T-helper 1 cell treated with Interleukin-12 subunit alpha and Interleukin-12 subunit beta and Interleukin-4 antibody, amounts not matched to agents 30 ng/mL and 1 ng/mL, for 36 hours (primary cell): Measurements from ENCODE around the gene OTUD5. TPM values are rescaled to one million over a fixed set of nuclear protein-coding genes. Genes with fewer than 3 reads are reported as not detected.
"Not testable (repeated sequence)": the region's sequence is repeated elsewhere in the genome, so short reads cannot be mapped to it uniquely, and the experiment has no call there.

Experiments used
- intact Hi-C: fragments of 100-400 bp; cut with micrococcal nuclease; formaldehyde crosslinking; loops from one replicate; pipeline ENCODE4 v1.15.1; 2024
- total RNA-seq: library from RNA; stranded (reverse); gene quantifications from 2 replicates; pipeline ENCODE4 v1.2.3, GENCODE V29; 2022

The OTUD5 gene
- 68.4 and 71.1 TPM in 2 replicates for total RNA-seq

- intact Hi-C loops = loop anchor here (1.0 to 5.0 kb wide), 7 partner anchors 18 to 1740 kb away; partner anchors contain the start of genes CDK16, FTSJ1, GRIPAP1 and SLC35A2
These were observed at the start of gene OTUD5 for GRCh38 chrX:48957477-48957826. OTUD5 (minus strand) TSS chrX:48957607; CDS start chrX:48957570, 37 bp downstream.

- intact Hi-C loops = loop anchor here (2.0 to 5.0 kb wide), 3 partner anchors 107 to 269 kb away; partner anchors contain the start of genes PQBP1 and TIMM17B
These were observed 46.3 kb upstream of the OTUD5 start for GRCh38 chrX:49003696-49004095.

- intact Hi-C loops = loop anchor here (1.0 to 5.0 kb wide), 16 partner anchors 11 to 877 kb away; partner anchors contain the start of genes FTSJ1, OTUD5, PQBP1 and PRAF2
These were observed 44.9 kb upstream of the OTUD5 start, which contains the start of gene GRIPAP1 for GRCh38 chrX:49002091-49002935. GRIPAP1 (minus strand) TSS chrX:49002264; CDS start chrX:49002229, 35 bp downstream.

GRCh38 chrX:49001521-49002090 lies 44.2 kb upstream of the OTUD5 start:
- intact Hi-C loops = loop anchor here (1.0 to 5.0 kb wide), 16 partner anchors 12 to 878 kb away; partner anchors contain the start of genes FTSJ1, OTUD5, PQBP1 and PRAF2

GRCh38 chrX:49000636-49001035 lies 43.2 kb upstream of the OTUD5 start:
- intact Hi-C loops = loop anchor here (5.0 kb wide), 2 partner anchors 157 to 272 kb away; no protein-coding TSS in a partner anchor

GRCh38 chrX:48999030-48999429 lies 41.6 kb upstream of the OTUD5 start:
- intact Hi-C loops = no loop called here

- intact Hi-C loops = no loop called here
These were observed 41.0 kb upstream of the OTUD5 start for GRCh38 chrX:48998391-48998790.

GRCh38 chrX:48997865-48998264 lies 40.5 kb upstream of the OTUD5 start:
- intact Hi-C loops = no loop called here

GRCh38 chrX:48997455-48997854 lies 40.0 kb upstream of the OTUD5 start:
- intact Hi-C loops = no loop called here

- intact Hi-C loops = no loop called here
These were observed 39.6 kb upstream of the OTUD5 start for GRCh38 chrX:48996969-48997368.

GRCh38 chrX:48992341-48992740 lies 34.9 kb upstream of the OTUD5 start:
- intact Hi-C loops = no loop called here

- intact Hi-C loops = no loop called here
These were observed 32.1 kb upstream of the OTUD5 start for GRCh38 chrX:48989483-48989882.

GRCh38 chrX:48983896-48984295 lies 26.5 kb upstream of the OTUD5 start:
- intact Hi-C loops = no loop called here

- intact Hi-C loops = no loop called here
These were observed 25.7 kb upstream of the OTUD5 start for GRCh38 chrX:48983081-48983480.

- intact Hi-C loops = no loop called here
These were observed 23.8 kb upstream of the OTUD5 start for GRCh38 chrX:48981178-48981577.

GRCh38 chrX:48980341-48980740 lies 22.9 kb upstream of the OTUD5 start:
- intact Hi-C loops = not testable (repeated sequence)

- intact Hi-C loops = no loop called here
These were observed 20.8 kb upstream of the OTUD5 start for GRCh38 chrX:48978226-48978625.

- intact Hi-C loops = no loop called here
These were observed 18.7 kb upstream of the OTUD5 start for GRCh38 chrX:48976086-48976485.

- intact Hi-C loops = no loop called here
These were observed 18.1 kb upstream of the OTUD5 start for GRCh38 chrX:48975541-48975940.

GRCh38 chrX:48975041-48975440 lies 17.6 kb upstream of the OTUD5 start:
- intact Hi-C loops = no loop called here

- intact Hi-C loops = no loop called here
These were observed 17.2 kb upstream of the OTUD5 start for GRCh38 chrX:48974574-48974973.

GRCh38 chrX:48974033-48974432 lies 16.6 kb upstream of the OTUD5 start:
- intact Hi-C loops = no loop called here
